Measurements from ENCODE around the gene TMPRSS3. TPM values are rescaled to one million over a fixed set of nuclear protein-coding genes. Genes with fewer than 3 reads are reported as not detected.

The TMPRSS3 gene
- total RNA-seq, 1 experiment from 2014 or later, result 2.0 TPM

GRCh38 chr21:42403611-42404231 is 7.9 kb upstream of the TMPRSS3 start, which contains the start of gene UBASH3A:
TSS of gene UBASH3A (plus strand) at chr21:42403902. CDS start at chr21:42403946, 44 bp downstream.
- no peaks in the 10 kb centered on the region for H3K36me3 Mint-ChIP-seq (ENCODE audit: insufficient read depth, unreplicated experiment)
- BruUV-seq (replicated peaks), result no TSS peak
- intact Hi-C loops (cut with micrococcal nuclease), result no loop called here
- no peaks in the 10 kb centered on the region for H3K27me3 Mint-ChIP-seq (ENCODE audit: insufficient read depth, unreplicated experiment)
- DNase-seq (ENCODE audit: unreplicated experiment), result no peak
- peaks cover 9% of the 10 kb centered on the region for H3K9me3 Mint-ChIP-seq (ENCODE audit: unreplicated experiment)
- no peaks in the 10 kb centered on the region for H3K4me1 Mint-ChIP-seq (ENCODE audit: insufficient read depth, unreplicated experiment)
- no peak within 1 kb of the TSS for H3K4me3 Mint-ChIP-seq (ENCODE audit: unreplicated experiment)
- TF ChIP-seq CTCF (IDR thresholded peaks at IDR 0.05; ENCODE audit: unreplicated experiment), result no peak
- ChIA-PET CTCF (interaction anchor here (0.5 to 0.7 kb wide), 3 partner anchors 8 to 239 kb away, joined by 3 to 4 read pairs (median 4); no protein-coding TSS in a partner anchor), POLR2A (interaction anchor here (0.5 kb wide), 1 partner anchor 68 kb away, joined by 3 read pairs; no protein-coding TSS in a partner anchor)
- no peak within 1 kb of the TSS for H3K27ac Mint-ChIP-seq (ENCODE audit: low read depth, unreplicated experiment)

GRCh38 chr21:42401820-42402251 is 6.0 kb upstream of the TMPRSS3 start:
- TF ChIP-seq CTCF (IDR thresholded peaks at IDR 0.05; ENCODE audit: unreplicated experiment), result no peak
- Mint-ChIP-seq H3K36me3 (ENCODE audit: insufficient read depth, unreplicated experiment) (no peaks in the 10 kb centered on the region), H3K4me3 (ENCODE audit: unreplicated experiment) (no peak overlapping the region), H3K4me1 (ENCODE audit: insufficient read depth, unreplicated experiment) (no peaks in the 10 kb centered on the region), H3K9me3 (ENCODE audit: unreplicated experiment) (peaks cover 9% of the 10 kb centered on the region), H3K27me3 (ENCODE audit: insufficient read depth, unreplicated experiment) (no peaks in the 10 kb centered on the region), H3K27ac (ENCODE audit: low read depth, unreplicated experiment) (no peak overlapping the region)
- BruUV-seq (replicated peaks), result no TSS peak
- intact Hi-C loops (cut with micrococcal nuclease), result no loop called here
- CTCF ChIA-PET, result interaction anchor here (0.6 to 0.7 kb wide), 3 partner anchors 24 to 76 kb away, joined by 3 read pairs; no protein-coding TSS in a partner anchor
- DNase-seq (ENCODE audit: unreplicated experiment), result no peak
- POLR2A ChIA-PET, result no interaction called here

GRCh38 chr21:42401154-42401553 is 5.3 kb upstream of the TMPRSS3 start:
- no peaks in the 10 kb centered on the region for H3K4me1 Mint-ChIP-seq (ENCODE audit: insufficient read depth, unreplicated experiment)

More at GRCh38 chr21:42401154-42401553, 5.3 kb upstream of the TMPRSS3 start:
- ChIA-PET CTCF (interaction anchor here (0.6 to 0.7 kb wide), 2 partner anchors 76 to 464 kb away, joined by 3 to 4 read pairs; no protein-coding TSS in a partner anchor), POLR2A (no interaction called here)
- intact Hi-C loops (cut with micrococcal nuclease), result no loop called here
- no peaks in the 10 kb centered on the region for H3K36me3 Mint-ChIP-seq (ENCODE audit: insufficient read depth, unreplicated experiment)
- TF ChIP-seq CTCF (IDR thresholded peaks at IDR 0.05; ENCODE audit: unreplicated experiment), result no peak
- BruUV-seq (replicated peaks), result no TSS peak
- peak; percentile 51 for DNase-seq (ENCODE audit: unreplicated experiment)
- H3K4me3 Mint-ChIP-seq (ENCODE audit: unreplicated experiment), result no peak overlapping the region
- H3K27me3 Mint-ChIP-seq (ENCODE audit: insufficient read depth, unreplicated experiment), result no peaks in the 10 kb centered on the region
- no peak overlapping the region for H3K27ac Mint-ChIP-seq (ENCODE audit: low read depth, unreplicated experiment)
- H3K9me3 Mint-ChIP-seq (ENCODE audit: unreplicated experiment), result peaks cover 9% of the 10 kb centered on the region

All from MCF 10A (cell line).